Suprapubic skin (tissue), 4 donors: Measurements from ENCODE around the gene ZNF224. TPM values are rescaled to one million over a fixed set of nuclear protein-coding genes. Genes with fewer than 3 reads are reported as not detected.

ENCODE experiments used
- DNase-seq, 2 donors: peaks; one replicate each; pipeline ENCODE4 v3.0.0-alpha.2; 2019; ENCODE audit warnings: low spot score in 2 of 2
- H3K27ac ChIP-seq: fragments of 200-600 bp; sonication (generic); one replicate; pipeline ENCODE4 v1.5.1; 2019
- H3K27me3 ChIP-seq: fragments of 200-600 bp; sonication (generic); one replicate; pipeline ENCODE4 v1.5.1; 2019
- H3K36me3 ChIP-seq: fragments of 200-600 bp; sonication (generic); one replicate; pipeline ENCODE4 v1.5.1; 2019
- H3K4me1 ChIP-seq: fragments of 200-600 bp; sonication (generic); one replicate; pipeline ENCODE4 v1.5.1; 2019
- H3K4me3 ChIP-seq: fragments of 200-600 bp; sonication (generic); one replicate; pipeline ENCODE4 v1.5.1; 2019; ENCODE audit warnings: mild to moderate bottlenecking
- H3K9me3 ChIP-seq: fragments of 200-600 bp; sonication (generic); one replicate; pipeline ENCODE4 v1.5.1; 2019
- EP300 ChIP-seq: sonication (generic); formaldehyde crosslinking; IDR thresholded peaks from one replicate; pipeline ENCODE4 v1.6.1; 2017; ENCODE audit warnings: antibody characterized with exemption
- POLR2A ChIP-seq, 2 donors: fragments of 450-650 bp; IDR thresholded peaks; one replicate each; pipeline ENCODE4 v1.6.1; 2017; ENCODE audit warnings: antibody characterized with exemption in 2 of 2, mild to moderate bottlenecking in 2 of 2, moderate library complexity in 2 of 2
- POLR2AphosphoS5 ChIP-seq, 3 donors: sonication (generic); formaldehyde crosslinking; IDR thresholded peaks; one replicate each; pipeline ENCODE4 v1.6.1; 2017; ENCODE audit warnings: antibody characterized with exemption in 3 of 3
- WGBS: methylation state at CpG from one replicate; pipeline ENCODE4 v1.1.5; 2018; 5-methylcytosine and 5-hydroxymethylcytosine counted together
- total RNA-seq, 4 donors: library from RNA; depleted of rRNA; stranded (reverse); fragments of >200 nt; gene quantifications; one replicate each; pipeline ENCODE4 v1.1.0, GENCODE V29; 2016
- TF ChIP-seq, protein P1 (sequence below), 2 donors: fragments of 200-600 bp in 1 of 2; fragments of 450-650 bp in 1 of 2; sonication (generic) in 1 of 2; IDR thresholded peaks; one replicate each; pipeline ENCODE4 v1.5.1; 2016 to 2019; ENCODE audit warnings: antibody characterized with exemption in 2 of 2, mild to moderate bottlenecking in 1 of 2, moderate library complexity in 1 of 2

Gene ZNF224
- total RNA-seq, 4 donors from 2014 or later: 11.5 to 43.9 (median 19.8) TPM

DNA sequence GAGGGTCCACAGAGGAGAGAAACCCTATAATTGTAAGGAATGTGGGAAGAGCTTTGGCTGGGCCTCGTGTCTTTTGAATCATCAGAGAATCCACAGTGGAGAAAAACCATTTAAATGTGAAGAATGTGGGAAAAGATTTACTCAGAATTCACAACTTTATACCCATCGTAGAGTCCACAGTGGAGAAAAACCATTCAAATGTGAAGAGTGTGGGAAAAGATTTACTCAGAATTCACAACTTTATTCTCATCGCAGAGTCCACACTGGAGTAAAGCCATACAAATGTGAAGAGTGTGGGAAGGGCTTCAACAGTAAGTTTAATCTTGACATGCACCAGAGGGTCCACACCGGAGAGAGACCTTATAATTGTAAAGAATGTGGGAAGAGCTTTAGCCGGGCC lies 37.8 kb downstream of the ZNF224 start:
- WGBS: 94% methylated on average over 5 of the region's 5 CpGs
- TF ChIP-seq POLR2A (IDR thresholded peaks at IDR 0.05) (no peak), EP300 (no peak), POLR2AphosphoS5 (IDR thresholded peaks at IDR 0.05) (no peak)
- TF ChIP-seq, protein P1, sequence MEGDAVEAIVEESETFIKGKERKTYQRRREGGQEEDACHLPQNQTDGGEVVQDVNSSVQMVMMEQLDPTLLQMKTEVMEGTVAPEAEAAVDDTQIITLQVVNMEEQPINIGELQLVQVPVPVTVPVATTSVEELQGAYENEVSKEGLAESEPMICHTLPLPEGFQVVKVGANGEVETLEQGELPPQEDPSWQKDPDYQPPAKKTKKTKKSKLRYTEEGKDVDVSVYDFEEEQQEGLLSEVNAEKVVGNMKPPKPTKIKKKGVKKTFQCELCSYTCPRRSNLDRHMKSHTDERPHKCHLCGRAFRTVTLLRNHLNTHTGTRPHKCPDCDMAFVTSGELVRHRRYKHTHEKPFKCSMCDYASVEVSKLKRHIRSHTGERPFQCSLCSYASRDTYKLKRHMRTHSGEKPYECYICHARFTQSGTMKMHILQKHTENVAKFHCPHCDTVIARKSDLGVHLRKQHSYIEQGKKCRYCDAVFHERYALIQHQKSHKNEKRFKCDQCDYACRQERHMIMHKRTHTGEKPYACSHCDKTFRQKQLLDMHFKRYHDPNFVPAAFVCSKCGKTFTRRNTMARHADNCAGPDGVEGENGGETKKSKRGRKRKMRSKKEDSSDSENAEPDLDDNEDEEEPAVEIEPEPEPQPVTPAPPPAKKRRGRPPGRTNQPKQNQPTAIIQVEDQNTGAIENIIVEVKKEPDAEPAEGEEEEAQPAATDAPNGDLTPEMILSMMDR (IDR thresholded peaks at IDR 0.05): no peak
- H3K36me3 ChIP-seq: peaks cover 49% of the 10 kb centered on the region

DNA sequence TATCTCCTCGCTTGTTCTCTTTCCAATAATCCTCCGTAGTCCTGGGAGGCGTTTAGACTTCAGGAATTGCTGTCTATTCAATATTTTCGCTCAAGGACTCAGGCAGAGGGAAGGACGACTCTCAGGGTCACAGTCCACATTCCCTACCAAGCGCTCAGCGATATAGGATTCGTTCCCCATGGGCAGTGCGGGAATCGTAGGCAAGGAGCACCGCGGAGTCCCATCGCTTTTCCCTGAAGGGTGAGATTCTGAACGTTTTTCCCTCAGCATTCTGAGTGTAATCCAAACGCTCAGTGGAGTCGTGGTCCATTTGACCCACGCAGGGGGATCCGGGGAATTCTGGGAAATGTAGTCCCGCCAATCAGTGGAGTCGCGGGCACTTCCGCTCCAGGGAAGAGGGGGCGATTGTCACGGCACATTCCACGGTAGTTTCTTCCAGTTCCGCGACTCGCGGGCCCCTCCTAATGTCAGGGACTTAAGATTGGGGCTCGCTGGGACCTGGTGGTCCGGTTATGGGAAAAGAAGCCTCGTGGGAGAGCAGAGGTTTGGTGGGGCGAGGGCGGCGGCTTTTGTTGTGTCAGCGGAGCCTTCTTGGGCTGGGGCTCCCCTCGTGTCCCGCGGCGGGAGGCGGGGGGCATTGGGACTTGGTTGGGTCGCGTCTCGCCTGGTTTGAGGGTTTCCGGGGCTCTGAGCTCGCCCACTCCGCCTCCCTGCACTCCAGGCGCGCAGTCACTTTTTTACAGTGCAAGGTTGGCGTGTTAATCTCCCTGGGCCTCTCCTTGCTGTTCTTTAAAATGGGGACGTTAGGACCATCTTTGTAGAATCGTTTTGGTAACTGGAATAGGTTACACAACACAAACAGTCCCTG lies 47.3 kb downstream of the ZNF224 start, which contains the start of gene ZNF234:
TSS of gene ZNF234 (plus strand) at position 364 of the 868 bp plus-strand sequence. CDS start 3,079 bp downstream, outside the sequence.
- Histone ChIP-seq H3K4me3 (peak within 1 kb of the TSS; percentile 95), H3K9me3 (no peaks in the 10 kb centered on the region), H3K4me1 (peaks cover 15% of the 10 kb centered on the region), H3K27ac (peak within 1 kb of the TSS; percentile 19), H3K36me3 (peaks cover 23% of the 10 kb centered on the region), H3K27me3 (no peaks in the 10 kb centered on the region)
- under 1% methylated on average over 52 of the region's 52 CpGs for WGBS
- DNase-seq: peak; percentile 83 to 87
- TF ChIP-seq POLR2A (IDR thresholded peaks at IDR 0.05) (no peak), EP300 (no peak), POLR2AphosphoS5 (IDR thresholded peaks at IDR 0.05) (no peak)
- TF ChIP-seq, protein P1 (IDR thresholded peaks at IDR 0.05): no peak

More for the DNA sequence above, 37.8 kb downstream of the ZNF224 start:
- DNase-seq: no peak
- Histone ChIP-seq H3K4me1 (no peaks in the 10 kb centered on the region), H3K9me3 (peaks cover 35% of the 10 kb centered on the region), H3K4me3 (no peak overlapping the region), H3K27ac (no peak overlapping the region), H3K27me3 (no peaks in the 10 kb centered on the region)

DNA sequence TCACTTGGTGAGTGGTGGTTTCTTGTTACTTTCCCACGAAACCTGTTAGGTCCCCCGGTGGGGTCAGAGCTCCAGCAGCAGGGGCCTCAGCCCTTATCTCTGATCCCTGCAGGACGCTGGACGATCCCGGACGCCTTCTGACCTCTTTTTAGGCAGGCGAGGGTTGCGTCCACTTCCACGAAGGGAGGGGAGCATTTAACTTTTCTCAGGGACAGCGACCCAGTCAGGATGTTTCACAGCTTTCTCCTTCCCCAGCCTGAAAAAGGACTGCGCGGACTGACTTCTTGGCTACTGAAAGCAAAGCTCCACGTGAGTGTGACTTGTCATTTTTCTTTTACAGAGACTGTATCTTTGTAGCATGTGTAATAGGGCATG lies 47.9 kb downstream of the ZNF224 start:
- TF ChIP-seq POLR2A (IDR thresholded peaks at IDR 0.05) (no peak), EP300 (no peak), POLR2AphosphoS5 (IDR thresholded peaks at IDR 0.05) (no peak)
- TF ChIP-seq, protein P1 (IDR thresholded peaks at IDR 0.05): no peak
- no peak for DNase-seq
- peak overlapping the region; percentile 95 for H3K4me3 ChIP-seq
- H3K36me3 ChIP-seq: peaks cover 26% of the 10 kb centered on the region
- no peaks in the 10 kb centered on the region for H3K9me3 ChIP-seq
- H3K4me1 ChIP-seq: peaks cover 15% of the 10 kb centered on the region
- no peak overlapping the region for H3K27ac ChIP-seq
- H3K27me3 ChIP-seq: no peaks in the 10 kb centered on the region
- 7% methylated on average over 6 of the region's 13 CpGs for WGBS

DNA sequence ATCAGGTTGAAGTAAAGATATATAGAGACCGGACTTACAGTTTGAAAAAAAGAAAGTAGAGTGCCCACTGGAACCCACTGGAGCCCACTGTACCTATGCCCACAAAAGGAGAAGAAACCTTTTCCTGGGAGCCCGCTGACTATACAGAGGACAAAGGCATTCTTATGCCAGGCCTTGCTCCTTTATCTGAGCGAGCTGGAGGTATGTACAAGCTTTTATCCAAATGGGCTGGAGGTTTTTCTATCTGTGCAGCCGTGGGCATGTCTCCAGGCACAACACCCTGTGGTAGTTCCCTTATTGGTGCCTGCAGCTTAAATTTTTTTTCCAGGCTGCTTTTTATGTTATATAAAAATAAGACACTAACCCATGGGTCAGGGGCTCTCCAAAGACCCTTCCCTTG lies 55.6 kb downstream of the ZNF224 start:
- Histone ChIP-seq H3K4me3 (no peak overlapping the region), H3K4me1 (no peaks in the 10 kb centered on the region), H3K9me3 (peaks cover 25% of the 10 kb centered on the region), H3K27ac (no peak overlapping the region), H3K27me3 (no peaks in the 10 kb centered on the region), H3K36me3 (peaks cover 95% of the 10 kb centered on the region)
- WGBS: 96% methylated on average over 4 of the region's 4 CpGs
- TF ChIP-seq POLR2AphosphoS5 (IDR thresholded peaks at IDR 0.05) (no peak), EP300 (no peak), POLR2A (IDR thresholded peaks at IDR 0.05) (no peak)
- TF ChIP-seq, protein P1 (IDR thresholded peaks at IDR 0.05): no peak
- DNase-seq: no peak

DNA sequence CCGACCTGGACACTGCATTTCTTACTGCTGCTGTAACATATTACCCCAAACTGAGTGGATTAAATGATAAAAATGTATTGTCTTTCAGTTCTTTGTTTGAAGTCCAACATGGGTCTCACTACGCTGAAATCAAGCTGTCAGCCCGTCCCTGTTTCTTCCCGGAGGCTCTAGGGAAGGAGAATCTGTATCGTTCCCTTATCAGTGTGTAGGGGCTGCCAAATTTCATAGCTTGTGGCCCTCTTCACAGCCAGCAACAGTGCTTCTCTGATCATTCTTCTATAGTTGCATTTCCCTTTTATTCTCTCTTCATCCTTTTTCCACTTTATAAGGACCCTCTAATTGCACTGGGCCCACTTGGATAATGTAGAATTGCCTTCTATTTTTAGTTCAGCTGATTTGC lies 57.3 kb downstream of the ZNF224 start:
- H3K4me3 ChIP-seq: no peak overlapping the region
- peaks cover 39% of the 10 kb centered on the region for H3K9me3 ChIP-seq
- H3K36me3 ChIP-seq: peaks cover 97% of the 10 kb centered on the region
- 97% methylated on average over 5 of the region's 5 CpGs for WGBS
- H3K4me1 ChIP-seq: no peaks in the 10 kb centered on the region
- TF ChIP-seq POLR2A (IDR thresholded peaks at IDR 0.05) (no peak), POLR2AphosphoS5 (IDR thresholded peaks at IDR 0.05) (no peak), EP300 (no peak)
- TF ChIP-seq, protein P1 (IDR thresholded peaks at IDR 0.05): no peak
- H3K27me3 ChIP-seq: no peaks in the 10 kb centered on the region
- no peak for DNase-seq
- no peak overlapping the region for H3K27ac ChIP-seq
